Lower lobe of right lung (tissue), 2 donors: ENCODE data around the gene DNAJC9. TPM values are rescaled to one million over a fixed set of nuclear protein-coding genes. Genes with fewer than 3 reads are reported as not detected.

Source experiments
- ATAC-seq, 2 donors: fragments of 200-7000 bp; cut with Tn5 transposase; one replicate each; pipeline ENCODE4 v1.9.1; 2020 to 2022; ENCODE audit warnings: mild to moderate bottlenecking in 2 of 2, moderate library complexity in 2 of 2
- DNase-seq: peaks from one replicate; pipeline ENCODE4 v3.0.0-alpha.2; 2020
- H3K27ac ChIP-seq: fragments of 200-600 bp; one replicate; pipeline ENCODE4 v1.8.0; 2022
- H3K27me3 ChIP-seq: fragments of 200-600 bp; one replicate; pipeline ENCODE4 v1.8.0; 2022; ENCODE audit warnings: low read depth
- H3K36me3 ChIP-seq: fragments of 200-600 bp; one replicate; pipeline ENCODE4 v1.8.0; 2022; ENCODE audit warnings: mild to moderate bottlenecking
- H3K4me1 ChIP-seq: fragments of 200-600 bp; one replicate; pipeline ENCODE4 v1.8.0; 2022
- H3K4me3 ChIP-seq: fragments of 200-600 bp; one replicate; pipeline ENCODE4 v1.8.0; 2022; ENCODE audit warnings: mild to moderate bottlenecking
- H3K9me3 ChIP-seq: fragments of 200-600 bp; one replicate; pipeline ENCODE4 v1.8.0; 2022
- CTCF ChIP-seq: fragments of 200-600 bp; IDR thresholded peaks from one replicate; pipeline ENCODE4 v1.8.0; 2022; ENCODE audit warnings: antibody characterized with exemption, mild to moderate bottlenecking
- intact Hi-C: fragments of 100-400 bp; cut with DNase I; formaldehyde crosslinking; loops from one replicate; pipeline ENCODE4 v1.11.0; 2022
- total RNA-seq: library from RNA; stranded (reverse); fragmentation: NEBNext Ultra II Directional; extraction: Animal tissue kit (Norgen Biotek cat#: 25700); gene quantifications from one replicate; pipeline ENCODE4 v1.2.1, GENCODE V29; 2021
- donor health status: DM: no; HTN: yes; CAD: no; lungs with severe emphysema.

Gene DNAJC9
- total RNA-seq, 1 donor from 2014 or later = 13.9 TPM

- Histone ChIP-seq H3K4me3 (no peak overlapping the region), H3K4me1 (peaks cover 47% of the 10 kb centered on the region), H3K36me3 (peaks cover 42% of the 10 kb centered on the region), H3K27me3 (no peaks in the 10 kb centered on the region), H3K27ac (no peak overlapping the region), H3K9me3 (no peaks in the 10 kb centered on the region)
- ATAC-seq (no peak), DNase-seq (no peak)
- intact Hi-C loops = no loop called here
- TF ChIP-seq CTCF = no peak
These were observed 1.2 kb upstream of the DNAJC9 start for GRCh38 chr10:73248259-73248724.

GRCh38 chr10:73247509-73248258, 629 bp upstream of the DNAJC9 start:
- no peak for ATAC-seq
- H3K4me1 ChIP-seq = peaks cover 44% of the 10 kb centered on the region
- TF ChIP-seq CTCF = no peak

GRCh38 chr10:73246322-73246645, 771 bp downstream of the DNAJC9 start:
- H3K27ac ChIP-seq = peak overlapping the region; percentile 87

More at GRCh38 chr10:73247509-73248258, 629 bp upstream of the DNAJC9 start:
- DNase-seq = no peak
- peak overlapping the region; percentile 87 for H3K27ac ChIP-seq
- H3K36me3 ChIP-seq = peaks cover 48% of the 10 kb centered on the region
- H3K9me3 ChIP-seq = no peaks in the 10 kb centered on the region
- no peaks in the 10 kb centered on the region for H3K27me3 ChIP-seq
- intact Hi-C loops = no loop called here
- H3K4me3 ChIP-seq = peak overlapping the region; percentile 92

GRCh38 chr10:73244866-73245477, 2.1 kb downstream of the DNAJC9 start:
- H3K36me3 ChIP-seq = peaks cover 62% of the 10 kb centered on the region
- no peaks in the 10 kb centered on the region for H3K27me3 ChIP-seq

More at GRCh38 chr10:73246322-73246645, 771 bp downstream of the DNAJC9 start:
- Histone ChIP-seq H3K4me3 (peak overlapping the region; percentile 92), H3K27me3 (no peaks in the 10 kb centered on the region), H3K9me3 (no peaks in the 10 kb centered on the region), H3K36me3 (peaks cover 62% of the 10 kb centered on the region), H3K4me1 (peaks cover 37% of the 10 kb centered on the region)
- ATAC-seq = no peak
- TF ChIP-seq CTCF = no peak
- DNase-seq = no peak
- intact Hi-C loops = no loop called here

GRCh38 chr10:73239908-73240307, 7.1 kb downstream of the DNAJC9 start:
- peaks cover 81% of the 10 kb centered on the region for H3K36me3 ChIP-seq
- no peak overlapping the region for H3K4me3 ChIP-seq
- ATAC-seq (no peak), DNase-seq (no peak)
- intact Hi-C loops = no loop called here
- H3K4me1 ChIP-seq = peaks cover 7% of the 10 kb centered on the region
- TF ChIP-seq CTCF = no peak
- no peaks in the 10 kb centered on the region for H3K9me3 ChIP-seq
- H3K27ac ChIP-seq = no peak overlapping the region
- no peaks in the 10 kb centered on the region for H3K27me3 ChIP-seq

More at GRCh38 chr10:73244866-73245477, 2.1 kb downstream of the DNAJC9 start:
- H3K4me1 ChIP-seq = peaks cover 30% of the 10 kb centered on the region
- TF ChIP-seq CTCF = no peak
- no peak overlapping the region for H3K27ac ChIP-seq
- DNase-seq (no peak), ATAC-seq (no peak)
- intact Hi-C loops = no loop called here
- H3K9me3 ChIP-seq = no peaks in the 10 kb centered on the region
- H3K4me3 ChIP-seq = no peak overlapping the region
